ENCODE data around the gene SPOCK2. TPM values are rescaled to one million over a fixed set of nuclear protein-coding genes. Genes with fewer than 3 reads are reported as not detected.

SPOCK2 gene
- total and polyA plus RNA-seq, 2 of the 13 experiments (the other 11 are each of a cell fraction or from before 2014, with no cell fraction given): 8.6 to 30.6 TPM

- TF ChIP-seq ZNF496 (CRISPR knock-in tag; IDR thresholded peaks at IDR 0.05; ENCODE audit: insufficient replicate concordance) (no peak), NFE2 (CRISPR knock-in tag; IDR thresholded peaks at IDR 0.05) (no peak), ZSCAN20 (CRISPR knock-in tag; IDR thresholded peaks at IDR 0.05; ENCODE audit: borderline replicate concordance) (no peak), ZBTB26 (CRISPR knock-in tag; IDR thresholded peaks at IDR 0.05; ENCODE audit: borderline replicate concordance) (peak; percentile 41; the same call in 1 of the 2 replicates), ZNF337 (CRISPR knock-in tag; IDR thresholded peaks at IDR 0.05; ENCODE audit: borderline replicate concordance, low read depth) (no peak), ZBTB44 (CRISPR knock-in tag; IDR thresholded peaks at IDR 0.05) (0 out of 2 replicates have a peak, but pooled peaks have one; percentile 44), ZNF639 (CRISPR knock-in tag; conservative IDR thresholded peaks at IDR 0.05) (no peak), CHD2 (IDR thresholded peaks at IDR 0.05; ENCODE audit: low read depth, low read length) (no peak), POGZ (CRISPR knock-in tag; IDR thresholded peaks at IDR 0.05) (peak; percentile 34; the same call in 1 of the 2 replicates), ZBTB20 (CRISPR knock-in tag; IDR thresholded peaks at IDR 0.05; ENCODE audit: borderline replicate concordance, low read depth) (peak; percentile 78; the same call in 1 of the 2 replicates), CCAR2 (optimal IDR thresholded peaks at IDR 0.05; ENCODE audit: low read depth, low read length) (no peak), PHF5A (CRISPR knock-in tag; IDR thresholded peaks at IDR 0.05; ENCODE audit: low read depth, unreplicated experiment) (no peak), HNF1B (CRISPR knock-in tag; IDR thresholded peaks at IDR 0.05) (0 out of 2 replicates have a peak, but pooled peaks have one; percentile 44), HOXA5 (CRISPR knock-in tag; IDR thresholded peaks at IDR 0.05) (no peak), KLF9 (CRISPR knock-in tag; IDR thresholded peaks at IDR 0.05; ENCODE audit: low read depth) (0 out of 2 replicates have a peak, but pooled peaks have one; percentile 63), HCFC1 (IDR thresholded peaks at IDR 0.05; ENCODE audit: low read depth, low read length) (no peak), POLR2G (IDR thresholded peaks at IDR 0.05; ENCODE audit: low read depth, low read length) (no peak), RBAK (CRISPR knock-in tag; IDR thresholded peaks at IDR 0.05) (no peak), ARNTL (CRISPR knock-in tag; IDR thresholded peaks at IDR 0.05) (no peak), DMAP1 (CRISPR knock-in tag; IDR thresholded peaks at IDR 0.05) (no peak), DNMT3B (CRISPR knock-in tag; conservative IDR thresholded peaks at IDR 0.05) (no peak), ZBTB21 (CRISPR knock-in tag; IDR thresholded peaks at IDR 0.05) (no peak)
- TF ChIP-seq, protein P1, sequence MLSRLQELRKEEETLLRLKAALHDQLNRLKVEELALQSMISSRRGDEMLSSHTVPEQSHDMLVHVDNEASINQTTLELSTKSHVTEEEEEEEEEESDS (CRISPR knock-in tag; IDR thresholded peaks at IDR 0.05; ENCODE audit: borderline replicate concordance): no peak
Observed at GRCh38 chr10:72048450-72049124, 39.8 kb downstream of the SPOCK2 start (continued).

Measured in HepG2 (cell line).